GM18909 (cell line): ENCODE measurements around the gene BCL6.
A peak's percentile ranks its signal among the peaks of the same experiment; 100 is the strongest.
"Not testable (repeated sequence)": the region's sequence is repeated elsewhere in the genome, so short reads cannot be mapped to it uniquely, and the experiment has no call there.

ENCODE experiments used
- ATAC-seq: cut with Tn5 transposase; IDR thresholded peaks from one replicate; pipeline ENCODE4 v1.9.1; 2021; ENCODE audit warnings: mild to moderate bottlenecking; ENCODE audit not compliant: unreplicated experiment, poor library complexity

The BCL6 gene

GRCh38 chr3:187685948-187686347, 59.3 kb downstream of the BCL6 start:
- ATAC-seq, result no peak

- no peak for ATAC-seq
Observed at GRCh38 chr3:187684880-187685279, 60.4 kb downstream of the BCL6 start.

DNA sequence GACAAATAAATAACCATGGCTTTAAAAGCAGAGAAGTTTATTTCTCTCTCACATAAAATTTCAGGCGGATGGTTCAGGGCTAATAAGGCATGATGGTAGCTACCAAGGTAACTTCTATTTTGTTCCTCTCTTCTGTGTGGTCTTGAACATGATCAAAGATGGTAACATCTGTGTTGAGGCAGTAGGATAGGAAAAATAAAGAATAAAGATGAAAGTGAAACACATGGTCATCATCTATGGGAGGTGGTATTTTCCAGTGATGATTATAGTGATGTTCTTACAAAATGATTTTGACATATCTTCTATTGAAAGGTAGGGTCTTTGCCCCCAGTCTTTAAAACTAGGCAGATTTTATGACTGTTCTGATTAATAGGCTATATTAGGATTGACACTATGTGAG, 60.8 kb downstream of the BCL6 start:
- no peak for ATAC-seq

DNA sequence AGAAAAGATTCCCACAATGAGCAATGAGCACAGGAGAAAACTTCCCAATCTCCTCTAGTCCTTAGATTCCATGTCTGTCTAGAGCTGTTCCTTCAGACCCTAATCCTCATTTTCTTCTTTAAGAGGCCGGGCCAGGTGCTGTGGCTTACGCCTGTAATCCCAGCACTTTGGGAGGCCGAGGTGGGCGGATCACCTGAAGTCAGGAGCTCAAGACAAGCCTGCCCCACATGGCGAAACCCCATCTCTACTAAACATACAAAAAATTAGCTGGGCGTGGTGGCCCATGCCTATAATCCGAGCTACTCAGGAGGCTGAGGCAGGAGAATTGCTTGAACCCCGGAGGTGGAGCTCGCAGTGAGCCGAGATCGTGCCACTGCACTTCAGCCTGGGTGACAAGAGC, 63.5 kb downstream of the BCL6 start:
- ATAC-seq, result not testable (repeated sequence)

DNA sequence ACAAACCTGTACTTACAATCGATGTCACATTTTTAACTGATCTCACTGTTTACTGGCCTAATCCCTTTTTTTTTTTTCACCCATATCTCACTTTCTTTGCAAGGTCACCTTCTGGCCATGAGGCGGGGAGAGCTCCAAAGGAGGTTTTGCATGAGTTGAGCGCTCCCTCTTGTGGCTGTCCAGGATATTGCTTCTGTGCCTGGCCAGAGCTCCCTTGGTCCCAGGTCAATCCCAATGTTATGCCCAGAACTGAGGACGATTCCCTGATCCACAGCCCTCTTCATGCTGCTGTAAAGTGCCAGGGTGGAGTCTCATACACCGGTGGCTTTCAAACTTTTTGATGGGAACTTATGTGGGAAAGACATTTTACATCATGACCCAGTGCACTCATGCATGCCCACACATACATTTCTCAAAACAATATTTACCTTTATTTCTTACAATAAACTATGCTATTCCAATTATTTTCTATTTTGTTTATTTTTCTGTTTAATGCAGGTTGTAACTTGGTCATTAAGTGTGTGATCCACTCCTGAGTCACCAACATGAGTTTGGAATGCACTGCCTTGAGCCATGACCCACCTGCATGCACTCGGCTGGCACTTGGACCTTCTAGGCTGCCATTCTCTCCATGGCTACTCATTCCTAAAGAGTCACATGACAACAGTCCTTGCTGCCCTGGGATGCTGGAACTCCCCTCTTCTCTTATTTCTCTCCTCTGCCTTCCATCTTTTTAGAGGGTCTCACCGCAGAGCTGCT, 65.5 kb downstream of the BCL6 start:
- peak; percentile 71 for ATAC-seq

GRCh38 chr3:187678726-187679268, 66.5 kb downstream of the BCL6 start:
- ATAC-seq, result no peak

DNA sequence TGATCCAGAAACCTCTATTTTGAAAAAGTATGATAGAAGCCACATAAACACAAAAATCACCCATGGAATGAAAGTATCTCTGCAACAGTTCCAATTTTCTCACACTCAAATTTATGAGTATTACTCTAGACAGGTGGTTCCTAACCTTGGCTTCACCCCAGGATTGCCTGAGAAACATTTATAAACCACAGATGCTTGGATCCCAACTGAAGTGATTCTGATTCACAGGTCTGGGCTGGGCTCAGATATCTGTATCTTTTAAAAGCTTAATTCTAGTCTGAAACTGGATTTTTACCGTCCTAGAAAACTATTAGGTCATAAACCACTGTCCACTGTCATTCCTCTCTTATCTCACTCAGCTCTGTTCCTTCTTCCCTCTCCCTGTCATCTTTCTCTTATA, 67.7 kb downstream of the BCL6 start:
- no peak for ATAC-seq

DNA sequence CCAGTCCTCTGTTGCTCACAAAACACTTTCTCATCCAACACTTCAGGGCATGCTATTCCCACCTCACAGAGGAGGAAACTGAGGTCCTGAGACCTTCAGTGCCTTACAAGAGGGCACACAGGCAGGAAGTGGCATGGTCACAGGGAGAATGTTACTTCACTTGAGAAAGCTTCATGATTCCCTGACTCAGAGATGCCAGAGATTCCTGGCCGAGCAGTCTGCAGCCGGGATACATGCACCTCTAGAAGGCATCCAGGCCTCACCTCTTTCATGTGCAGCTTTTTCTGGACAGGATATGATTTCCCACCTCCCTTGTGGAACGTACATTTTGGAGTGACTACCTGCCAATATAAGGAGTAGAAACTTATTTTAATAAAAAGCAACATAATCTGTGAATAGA, 72.3 kb downstream of the BCL6 start:
- no peak for ATAC-seq
